Left lobe of liver (tissue), 2 donors: Measurements from ENCODE around the gene ICE2. TPM values are rescaled to one million over a fixed set of nuclear protein-coding genes. Genes with fewer than 3 reads are reported as not detected.

Experiments
- ATAC-seq: fragments of 200-7000 bp; cut with Tn5 transposase; one replicate; pipeline ENCODE4 v1.9.1; 2020; ENCODE audit warnings: mild to moderate bottlenecking, moderate library complexity
- DNase-seq: peaks from one replicate; pipeline ENCODE4 v3.0.0-alpha.2; 2020; ENCODE audit warnings: low spot score
- total RNA-seq: library from RNA; stranded (reverse); gene quantifications from one replicate; pipeline ENCODE4 v1.2.1, GENCODE V29; 2021
- donor health status: DM: no; HTN: no; CAD: no; lungs with moderate emphysema.
- donor health status: DM: no; HTN: yes; CAD: no.

ICE2 gene
- total RNA-seq, 1 donor from 2014 or later = 18.1 TPM

GRCh38 chr15:60392601-60392985, 86.3 kb downstream of the ICE2 start:
- ATAC-seq = peak; percentile 46

DNA sequence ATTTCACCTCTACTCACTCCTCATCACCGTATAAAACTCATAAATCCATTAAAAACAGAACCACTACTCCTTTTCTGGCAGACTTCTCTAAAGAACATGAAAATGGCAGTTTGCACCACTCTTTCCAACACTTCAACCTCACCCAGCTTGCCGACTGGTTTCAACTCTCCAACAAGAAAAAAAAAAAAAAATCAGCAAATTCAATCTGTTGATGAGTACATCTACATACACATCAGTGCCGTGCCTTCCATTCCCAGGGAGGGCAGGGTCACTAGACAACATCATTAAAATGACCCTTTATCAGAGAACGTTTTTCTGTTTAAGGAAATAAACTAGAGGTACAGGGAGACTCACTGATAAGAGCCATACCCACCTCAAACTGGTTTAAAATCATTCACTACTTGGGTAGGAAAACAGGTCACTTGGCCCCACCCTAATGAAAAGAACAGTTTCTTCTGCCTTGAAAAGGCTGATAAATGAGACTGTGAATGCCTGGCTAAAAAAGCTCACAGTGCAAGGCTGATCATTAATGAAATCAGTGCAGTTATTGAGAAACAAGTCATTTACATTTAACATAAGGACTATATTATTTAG, 87.1 kb downstream of the ICE2 start:
- ATAC-seq = no peak
- DNase-seq = no peak

More at GRCh38 chr15:60392601-60392985, 86.3 kb downstream of the ICE2 start:
- DNase-seq = no peak

DNA sequence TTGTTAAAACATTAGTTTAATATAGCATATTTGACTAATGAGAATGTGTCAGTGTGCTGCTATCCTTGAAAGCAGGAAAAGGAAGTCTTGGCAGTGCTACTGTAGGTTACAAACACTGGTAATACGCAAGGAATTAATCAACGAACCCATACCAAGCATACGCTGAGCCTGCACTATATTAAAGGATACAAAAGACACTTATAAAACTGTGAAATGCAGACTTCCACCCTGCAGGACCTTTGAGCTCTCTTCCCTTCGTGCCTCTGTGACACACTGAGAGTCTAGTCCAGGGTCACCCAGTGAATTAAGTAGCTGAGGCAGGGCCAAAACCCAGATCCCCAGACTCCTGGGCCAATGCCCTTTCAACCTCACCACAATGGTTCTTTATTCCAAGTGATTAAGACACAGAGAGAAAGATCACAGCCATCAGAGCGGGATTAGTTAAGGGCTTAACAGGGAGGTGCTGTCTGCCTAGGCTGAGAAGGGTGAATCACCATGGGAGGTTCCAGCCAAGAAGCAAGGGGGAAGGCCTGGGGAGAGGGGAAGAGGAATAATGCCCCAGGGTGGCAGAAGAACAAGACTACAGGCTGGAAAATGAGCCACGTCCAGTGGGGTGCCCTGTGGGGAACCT, 88.0 kb downstream of the ICE2 start:
- DNase-seq (no peak), ATAC-seq (peak; percentile 21)

GRCh38 chr15:60390231-60390630, 88.7 kb downstream of the ICE2 start:
- DNase-seq = no peak
- no peak for ATAC-seq

DNA sequence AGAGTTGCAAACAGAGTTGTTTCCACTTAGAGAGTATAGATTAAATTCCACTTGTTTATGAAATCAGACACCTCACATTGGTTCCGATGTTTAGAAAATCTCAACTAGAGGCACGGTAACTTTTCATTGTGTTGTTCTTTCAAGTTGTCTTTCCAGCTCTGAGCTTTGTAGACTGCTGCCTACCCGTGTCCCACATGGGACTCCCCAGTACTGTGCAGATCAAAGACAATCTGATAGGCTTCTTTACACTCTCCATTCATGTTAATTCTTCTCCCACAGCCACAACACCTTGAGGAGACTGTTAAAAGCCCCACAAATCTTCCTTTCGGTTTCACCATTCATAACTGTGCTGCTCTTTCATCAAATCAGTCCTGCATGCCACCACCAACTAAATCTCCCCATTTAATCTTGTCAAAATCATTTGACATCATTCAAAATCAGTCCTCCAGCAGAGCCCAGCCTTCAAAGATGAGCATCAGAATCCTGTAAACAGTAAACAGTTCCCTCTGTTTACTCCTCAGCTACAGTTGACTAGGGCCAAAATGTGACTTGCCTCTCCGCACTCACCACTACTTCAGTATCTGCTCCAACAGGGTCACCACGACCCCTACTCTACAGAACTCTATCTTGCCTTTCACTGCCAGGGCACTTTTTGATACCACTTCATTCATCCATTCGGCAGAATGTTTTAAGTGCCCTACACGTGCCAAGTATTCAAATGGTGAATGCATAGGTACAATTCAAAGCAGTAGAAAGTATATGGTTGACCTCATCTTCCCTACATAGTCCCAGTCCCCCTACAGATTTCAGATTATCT, 89.5 kb downstream of the ICE2 start:
- DNase-seq = no peak
- ATAC-seq = no peak

DNA sequence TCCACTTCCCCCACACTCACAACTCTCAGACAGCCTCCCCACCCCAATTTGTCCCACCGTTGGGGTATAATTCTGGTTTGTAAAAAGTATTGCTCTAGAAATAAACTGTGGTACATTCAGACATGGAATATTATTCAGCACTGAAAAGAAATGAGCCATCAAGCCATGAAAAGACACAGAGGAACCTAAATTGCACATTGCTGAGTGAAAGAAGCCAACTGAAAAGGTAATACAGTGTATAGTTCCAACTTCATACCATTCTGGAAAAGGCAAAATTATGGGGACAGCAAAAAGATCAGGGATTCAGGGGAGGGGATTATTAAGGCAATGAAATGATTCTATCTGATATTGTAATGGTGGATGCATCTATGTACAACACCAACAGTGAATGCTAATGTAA, 91.6 kb downstream of the ICE2 start:
- DNase-seq = no peak
- ATAC-seq = no peak

DNA sequence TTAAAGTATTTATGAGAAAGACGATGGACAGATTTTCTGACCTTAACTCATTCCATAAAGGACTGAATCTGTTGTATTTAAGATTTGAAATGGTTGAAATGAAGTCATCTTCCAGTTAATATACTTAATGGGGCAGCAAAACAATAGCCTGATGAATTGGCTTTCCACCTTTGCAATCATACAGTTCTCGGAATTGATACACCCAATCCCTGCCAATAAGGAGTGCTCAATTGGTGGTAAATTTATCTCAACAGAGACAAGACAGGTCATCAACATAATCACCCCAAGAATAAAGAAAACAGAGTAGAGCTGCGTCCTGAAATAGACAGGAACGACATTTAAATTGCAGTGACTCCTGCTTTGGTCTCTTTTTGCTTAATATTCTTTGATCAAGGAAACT, 92.3 kb downstream of the ICE2 start:
- DNase-seq = no peak
- ATAC-seq = no peak

- DNase-seq = no peak
- no peak for ATAC-seq
Measured at GRCh38 chr15:60385620-60386552, 93.1 kb downstream of the ICE2 start.

DNA sequence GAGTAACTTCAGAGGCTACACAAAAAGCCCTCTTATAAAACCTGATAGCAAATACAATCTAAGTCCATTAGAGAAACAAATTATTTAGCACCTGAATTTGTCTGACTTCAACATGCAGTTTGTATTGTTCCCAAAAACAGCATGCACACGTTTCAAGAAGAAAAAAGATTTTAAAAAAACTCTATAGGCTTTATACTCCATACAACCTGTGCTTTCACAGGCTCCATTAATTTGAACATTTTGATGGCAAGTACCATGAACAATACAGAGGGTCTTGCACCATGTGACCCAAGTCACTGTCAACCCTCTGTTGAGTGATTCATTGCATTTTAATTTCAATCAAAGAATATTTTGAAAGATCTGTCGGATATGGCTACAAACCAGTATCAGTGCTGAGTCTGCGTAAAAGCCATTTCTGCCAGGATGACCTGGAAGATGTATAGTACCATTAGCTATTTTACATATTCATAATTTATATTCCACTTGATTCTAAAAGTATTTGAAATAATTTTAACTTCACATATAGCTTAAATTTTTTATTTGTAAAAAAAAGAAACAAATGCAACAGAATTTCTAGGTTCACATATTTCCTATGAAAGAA, 94.3 kb downstream of the ICE2 start:
- ATAC-seq (no peak), DNase-seq (no peak)

GRCh38 chr15:60384053-60384452, 94.9 kb downstream of the ICE2 start:
- no peak for ATAC-seq
- DNase-seq = no peak

- ATAC-seq (no peak), DNase-seq (no peak)
Measured at GRCh38 chr15:60382773-60383674, 95.9 kb downstream of the ICE2 start.

DNA sequence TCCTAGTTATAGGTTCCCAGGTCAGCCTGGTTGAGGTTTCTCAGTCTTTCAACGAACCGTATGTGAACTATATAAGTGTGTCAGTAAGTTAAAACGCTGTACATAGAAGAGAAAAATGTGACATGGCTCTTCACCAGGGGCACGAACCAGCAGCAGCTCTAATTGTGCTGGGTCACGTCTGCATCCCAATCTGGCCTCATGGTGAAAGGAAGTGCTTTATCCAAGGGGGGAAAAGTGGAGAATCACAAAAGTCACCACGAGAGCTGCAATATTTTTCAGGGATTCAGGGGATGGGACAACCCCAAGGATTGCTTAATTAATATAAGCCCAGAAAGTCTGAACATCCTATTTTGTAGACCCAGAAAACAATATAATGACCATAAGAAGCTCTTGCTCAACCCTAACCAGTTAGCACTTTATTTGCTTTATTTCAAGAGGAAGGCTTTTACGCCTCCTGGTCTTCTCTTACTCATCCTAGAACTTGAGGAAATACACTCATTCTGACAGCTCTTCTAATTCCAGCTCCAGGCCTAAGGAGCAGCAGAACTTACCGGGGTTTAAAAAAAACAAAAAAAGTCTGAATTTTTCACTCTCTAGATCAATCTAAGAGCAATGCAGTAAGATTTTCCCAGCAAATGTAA, 97.7 kb downstream of the ICE2 start:
- DNase-seq (no peak), ATAC-seq (no peak)

DNA sequence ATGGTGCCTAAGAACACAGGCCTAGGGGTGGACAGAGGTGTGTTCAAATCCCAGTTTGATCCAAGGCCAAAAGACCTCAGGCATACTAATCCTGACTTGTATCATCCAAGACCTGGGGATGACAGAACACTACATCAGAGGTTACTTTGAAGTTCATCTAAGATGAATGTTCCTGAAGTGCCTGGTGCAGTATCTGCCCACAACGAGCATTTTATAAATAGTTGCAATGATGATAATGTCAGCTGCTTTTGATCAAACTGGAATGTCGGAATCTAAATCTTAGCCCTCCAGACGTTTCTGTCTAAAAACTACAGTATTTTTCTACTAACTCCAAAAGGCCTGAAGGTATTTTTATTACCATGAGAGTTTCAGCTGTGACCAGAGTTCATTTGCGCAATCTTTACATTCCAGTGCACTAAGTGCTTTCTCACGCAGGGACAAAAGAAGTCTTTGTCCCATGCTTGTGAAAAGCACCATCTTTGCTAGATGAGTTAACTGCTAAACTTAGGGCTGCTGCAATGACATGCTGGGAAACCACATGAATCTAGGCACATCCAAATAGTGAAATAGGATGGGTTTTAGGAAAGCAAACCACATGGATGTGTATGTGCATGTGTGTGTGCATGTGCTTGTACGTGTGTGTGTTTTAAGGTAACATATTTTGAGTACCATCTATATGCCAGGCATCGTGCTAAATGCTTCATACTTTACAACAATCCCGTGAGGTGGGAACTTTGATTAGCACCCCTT, 99.2 kb downstream of the ICE2 start:
- no peak for ATAC-seq
- no peak for DNase-seq

- ATAC-seq (no peak), DNase-seq (no peak)
Measured at GRCh38 chr15:60379185-60379524, 99.8 kb downstream of the ICE2 start.

DNA sequence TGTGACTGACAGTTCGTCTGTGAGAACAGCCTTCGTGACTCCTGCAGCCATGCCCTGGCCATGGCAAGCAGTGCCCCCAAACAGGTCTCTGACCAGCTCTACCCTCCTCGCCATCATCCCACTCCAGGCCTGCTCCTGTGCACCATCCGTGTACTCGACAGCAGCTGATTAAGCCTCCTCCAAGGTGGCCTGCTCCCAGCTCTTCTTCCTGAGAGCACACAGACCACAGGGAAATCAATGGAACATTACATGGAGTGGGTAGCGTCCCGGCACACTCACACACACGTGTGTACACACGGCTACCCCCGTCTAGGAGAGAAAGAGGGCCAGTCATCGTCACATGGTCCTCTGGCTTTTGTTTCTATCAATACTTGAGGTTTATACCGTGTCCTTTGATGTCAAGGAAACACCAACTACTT, 102.3 kb downstream of the ICE2 start:
- no peak for ATAC-seq

DNA sequence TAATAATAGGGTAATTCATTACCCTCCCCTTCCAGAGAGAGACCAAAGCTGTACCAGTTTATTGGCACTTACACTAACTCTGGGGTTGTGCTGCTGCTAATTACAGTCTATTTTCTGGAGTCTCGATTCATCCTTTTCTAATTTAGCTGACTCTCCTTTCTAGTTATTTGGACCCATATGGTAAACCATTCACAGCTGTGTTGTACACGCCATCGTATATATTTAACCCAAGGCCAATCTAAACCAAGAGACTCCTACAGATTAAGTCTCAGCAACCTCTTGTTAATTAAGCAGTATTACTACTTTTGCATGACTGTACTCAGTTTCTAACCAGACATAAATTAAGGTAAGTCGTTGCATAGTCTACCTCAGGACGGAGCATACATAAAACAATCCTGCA, 103.6 kb downstream of the ICE2 start:
- DNase-seq (no peak), ATAC-seq (no peak)

More for the DNA sequence above, 102.3 kb downstream of the ICE2 start:
- no peak for DNase-seq

- no peak for DNase-seq
Measured at GRCh38 chr15:60374628-60375081, 104.3 kb downstream of the ICE2 start.

GRCh38 chr15:60374209-60374608, 104.7 kb downstream of the ICE2 start:
- ATAC-seq (no peak), DNase-seq (no peak)

More at GRCh38 chr15:60374628-60375081, 104.3 kb downstream of the ICE2 start:
- peak; percentile 66 for ATAC-seq
